Panc1 (cell line): ENCODE data around the gene HEMGN. TPM values are rescaled to one million over a fixed set of nuclear protein-coding genes. Genes with fewer than 3 reads are reported as not detected.

Experiments used
- ATAC-seq: fragments of 200-7000 bp; cut with Tn5 transposase; 2 replicates; pipeline ENCODE4 v1.9.1; 2020; ENCODE audit warnings: mild to moderate bottlenecking, moderate library complexity
- BruUV-seq: library from RNA; stranded (reverse); fragments of 400-500 nt; replicated peaks from 2 replicates; lab custom pipeline; 2021; lab: Mats Ljungman, UMichigan
- CTCF ChIA-PET: fragments of 300-600 bp; sonication (Branson Sonifier 250); formaldehyde crosslinking; loops from one replicate; lab custom pipeline; 2022; ENCODE audit warnings: antibody characterized with exemption; lab: Charles Lee
- POLR2A ChIA-PET: fragments of 300-600 bp; sonication (Branson Sonifier 250); formaldehyde crosslinking; loops from one replicate; lab custom pipeline; 2022; ENCODE audit warnings: antibody characterized with exemption; lab: Charles Lee
- DNase-seq: peaks from one replicate; pipeline ENCODE4 v3.0.0-alpha.2; 2010; ENCODE audit warnings: low read depth, low spot score
- H3K27ac ChIP-seq: 2 replicates; pipeline ENCODE4 v1.5.1; 2011; ENCODE audit warnings: mild to moderate bottlenecking, low read length, inconsistent platforms
- H3K27me3 ChIP-seq: fragments of 200-500 bp; sonication (Bioruptor generic); 2 replicates; pipeline ENCODE4 v1.6.0; 2014; ENCODE audit warnings: low read length, inconsistent platforms; ENCODE audit not compliant: control insufficient read depth, insufficient read depth
- H3K36me3 ChIP-seq: fragments of 200-500 bp; sonication (Bioruptor generic); 2 replicates; pipeline ENCODE4 v1.5.1; 2014; ENCODE audit warnings: inconsistent platforms, mild to moderate bottlenecking, low read length, moderate library complexity; ENCODE audit not compliant: control insufficient read depth, insufficient read depth
- H3K4me1 ChIP-seq: 2 replicates; pipeline ENCODE4 v1.5.1; 2011; ENCODE audit warnings: inconsistent platforms, mild to moderate bottlenecking, low read length, moderate library complexity; ENCODE audit not compliant: control insufficient read depth, insufficient read depth
- H3K4me3 ChIP-seq, 2 experiments: 2 replicates each; pipeline ENCODE4 v1.5.1; 2011 to 2012; ENCODE audit warnings: low read depth in 2 of 2, low read length in 2 of 2, mild to moderate bottlenecking in 2 of 2, inconsistent platforms in 1 of 2, moderate library complexity in 1 of 2
- H3K9me3 ChIP-seq: fragments of 200-500 bp; sonication (Bioruptor generic); 2 replicates; pipeline ENCODE4 v1.5.1; 2014; ENCODE audit warnings: low read depth, mild to moderate bottlenecking, inconsistent platforms, low read length, moderate library complexity; ENCODE audit not compliant: control insufficient read depth, insufficient read depth
- CTCF ChIP-seq: fragments of 450-650 bp; IDR thresholded peaks from 2 replicates; pipeline ENCODE4 v1.5.1; 2017; ENCODE audit warnings: mild to moderate bottlenecking
- POLR2AphosphoS5 ChIP-seq: IDR thresholded peaks from 2 replicates; pipeline ENCODE4 v1.6.1; 2012; ENCODE audit warnings: mild to moderate bottlenecking, low read depth, low read length, moderate library complexity
- SIN3A ChIP-seq: IDR thresholded peaks from 2 replicates; pipeline ENCODE4 v1.6.1; 2012; ENCODE audit warnings: low read depth, mild to moderate bottlenecking, low read length, moderate library complexity, borderline replicate concordance; ENCODE audit not compliant: insufficient read depth
- TCF7L2 ChIP-seq: IDR thresholded peaks from 2 replicates; pipeline ENCODE4 v1.6.1; 2011; ENCODE audit warnings: mild to moderate bottlenecking, low read depth, low read length, inconsistent platforms
- in situ Hi-C: cut with HindIII; loops from 2 replicates; pipeline ENCODE4 v1.10.0; 2016; ENCODE audit warnings: low sequenced_read_pairs, low pct_unique_long_range_greater_than_20kb
- intact Hi-C: fragments of 100-400 bp; cut with micrococcal nuclease; formaldehyde crosslinking; loops from one replicate; pipeline ENCODE4 v1.10.0; 2022; ENCODE audit not compliant: unreplicated experiment
- total RNA-seq: library from RNA; stranded (reverse); gene quantifications from one replicate; pipeline ENCODE4 v1.2.1, GENCODE V29; 2021; ENCODE audit not compliant: unreplicated experiment
- TF ChIP-seq, protein P1 (sequence below), 2 experiments: IDR thresholded peaks; 2 replicates each; pipeline ENCODE4 v1.6.1; 2011 to 2012; ENCODE audit warnings: low read depth in 2 of 2, control low read depth in 1 of 2, low read length in 1 of 2, mild to moderate bottlenecking in 1 of 2, moderate library complexity in 1 of 2; ENCODE audit not compliant: insufficient read depth in 1 of 2

The HEMGN gene
- total RNA-seq, 1 experiment from 2014 or later = not detected

DNA sequence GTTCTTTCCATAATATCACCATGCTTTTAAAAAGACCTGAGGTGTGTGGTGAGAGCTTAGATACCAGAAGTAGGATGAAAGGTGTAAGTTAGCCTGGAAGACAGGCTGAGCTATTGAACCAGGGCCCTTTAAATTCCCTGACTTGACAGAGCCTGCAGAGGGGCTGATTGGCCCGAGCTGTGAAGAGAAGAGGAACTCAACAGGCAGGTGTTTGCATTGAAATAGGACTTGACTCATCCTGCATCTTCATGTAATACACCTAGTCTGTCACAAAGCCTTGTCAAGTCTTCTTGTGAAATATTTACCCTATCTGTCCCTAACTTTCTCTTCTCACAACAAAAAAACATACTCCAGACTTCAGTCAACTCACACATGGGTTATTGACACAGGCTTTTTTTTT lies 28.5 kb upstream of the HEMGN start:
- DNase-seq = no peak
- Histone ChIP-seq H3K4me1 (no peaks in the 10 kb centered on the region), H3K36me3 (no peaks in the 10 kb centered on the region), H3K9me3 (no peaks in the 10 kb centered on the region), H3K27ac (no peak overlapping the region), H3K4me3 (no peak overlapping the region), H3K27me3 (no peaks in the 10 kb centered on the region)
- intact Hi-C loops (no loop called here), in situ Hi-C loops (no loop called here)
- no TSS peak for BruUV-seq
- no peak for ATAC-seq
- ChIA-PET CTCF (no interaction called here), POLR2A (no interaction called here)
- no peak for TF ChIP-seq SIN3A
- TF ChIP-seq, protein P1, sequence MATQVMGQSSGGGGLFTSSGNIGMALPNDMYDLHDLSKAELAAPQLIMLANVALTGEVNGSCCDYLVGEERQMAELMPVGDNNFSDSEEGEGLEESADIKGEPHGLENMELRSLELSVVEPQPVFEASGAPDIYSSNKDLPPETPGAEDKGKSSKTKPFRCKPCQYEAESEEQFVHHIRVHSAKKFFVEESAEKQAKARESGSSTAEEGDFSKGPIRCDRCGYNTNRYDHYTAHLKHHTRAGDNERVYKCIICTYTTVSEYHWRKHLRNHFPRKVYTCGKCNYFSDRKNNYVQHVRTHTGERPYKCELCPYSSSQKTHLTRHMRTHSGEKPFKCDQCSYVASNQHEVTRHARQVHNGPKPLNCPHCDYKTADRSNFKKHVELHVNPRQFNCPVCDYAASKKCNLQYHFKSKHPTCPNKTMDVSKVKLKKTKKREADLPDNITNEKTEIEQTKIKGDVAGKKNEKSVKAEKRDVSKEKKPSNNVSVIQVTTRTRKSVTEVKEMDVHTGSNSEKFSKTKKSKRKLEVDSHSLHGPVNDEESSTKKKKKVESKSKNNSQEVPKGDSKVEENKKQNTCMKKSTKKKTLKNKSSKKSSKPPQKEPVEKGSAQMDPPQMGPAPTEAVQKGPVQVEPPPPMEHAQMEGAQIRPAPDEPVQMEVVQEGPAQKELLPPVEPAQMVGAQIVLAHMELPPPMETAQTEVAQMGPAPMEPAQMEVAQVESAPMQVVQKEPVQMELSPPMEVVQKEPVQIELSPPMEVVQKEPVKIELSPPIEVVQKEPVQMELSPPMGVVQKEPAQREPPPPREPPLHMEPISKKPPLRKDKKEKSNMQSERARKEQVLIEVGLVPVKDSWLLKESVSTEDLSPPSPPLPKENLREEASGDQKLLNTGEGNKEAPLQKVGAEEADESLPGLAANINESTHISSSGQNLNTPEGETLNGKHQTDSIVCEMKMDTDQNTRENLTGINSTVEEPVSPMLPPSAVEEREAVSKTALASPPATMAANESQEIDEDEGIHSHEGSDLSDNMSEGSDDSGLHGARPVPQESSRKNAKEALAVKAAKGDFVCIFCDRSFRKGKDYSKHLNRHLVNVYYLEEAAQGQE (IDR thresholded peaks at IDR 0.05; ENCODE audit: insufficient read depth in 1 of 2, low read depth in 2 of 2, low read length in 1 of 2) = no peak

DNA sequence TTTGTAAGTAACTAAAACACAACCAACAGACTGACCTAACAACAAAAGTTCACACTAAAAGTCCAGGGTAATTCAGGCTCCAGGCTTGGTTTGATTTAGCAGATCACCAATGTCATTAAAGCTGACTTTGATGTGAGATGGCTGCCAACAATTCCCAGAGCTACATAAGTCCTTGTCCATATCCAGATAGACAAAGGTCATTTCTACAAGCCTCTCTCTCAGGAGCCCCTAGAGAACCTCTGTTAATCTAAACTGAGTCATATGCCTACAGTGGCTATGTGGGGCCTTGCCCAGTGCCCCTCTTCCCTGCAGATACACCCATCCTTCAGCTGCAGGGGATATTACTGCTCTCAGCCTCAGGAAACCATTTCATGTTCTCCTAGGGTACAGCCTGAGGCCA lies 26.9 kb upstream of the HEMGN start:
- DNase-seq (no peak), ATAC-seq (no peak)
- no peak for TF ChIP-seq TCF7L2
- no TSS peak for BruUV-seq
- in situ Hi-C loops = no loop called here
- H3K27ac ChIP-seq = no peak overlapping the region
- H3K4me3 ChIP-seq = no peak overlapping the region
- ChIA-PET POLR2A (interaction anchor here (0.7 kb wide), 1 partner anchor 133 kb away, joined by 4 read pairs; no protein-coding TSS in a partner anchor), CTCF (no interaction called here)
- H3K9me3 ChIP-seq = no peaks in the 10 kb centered on the region
- no peaks in the 10 kb centered on the region for H3K27me3 ChIP-seq
- intact Hi-C loops = no loop called here
- no peaks in the 10 kb centered on the region for H3K4me1 ChIP-seq
- no peaks in the 10 kb centered on the region for H3K36me3 ChIP-seq

DNA sequence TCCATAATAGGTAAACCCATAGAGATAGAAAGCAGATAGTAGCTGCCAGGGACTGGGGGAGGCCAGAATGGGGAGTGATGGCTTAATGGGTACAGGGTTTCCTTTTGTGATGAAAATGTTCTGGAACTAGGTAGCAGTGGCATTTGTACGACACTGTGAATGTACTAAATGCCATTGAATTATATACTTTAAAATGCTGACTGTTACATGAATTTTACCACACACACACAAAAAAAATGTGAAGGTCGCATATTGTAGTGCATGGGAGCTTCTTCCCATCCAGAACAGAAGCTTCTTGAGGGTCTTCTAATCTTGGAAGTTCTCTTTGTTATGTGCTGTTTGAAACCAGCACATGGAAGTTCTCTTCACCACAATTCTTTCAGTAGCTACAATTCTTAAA lies 25.3 kb upstream of the HEMGN start:
- no peaks in the 10 kb centered on the region for H3K4me1 ChIP-seq
- ChIA-PET CTCF (no interaction called here), POLR2A (no interaction called here)
- no peaks in the 10 kb centered on the region for H3K36me3 ChIP-seq
- in situ Hi-C loops = no loop called here
- intact Hi-C loops = no loop called here
- H3K27me3 ChIP-seq = no peaks in the 10 kb centered on the region
- ATAC-seq = no peak
- TF ChIP-seq, protein P1 (IDR thresholded peaks at IDR 0.05; ENCODE audit: insufficient read depth in 1 of 2, low read depth in 2 of 2, low read length in 1 of 2) = no peak
- TF ChIP-seq TCF7L2 (no peak), CTCF (no peak), SIN3A (no peak), POLR2AphosphoS5 (no peak)
- no peak for DNase-seq
- no TSS peak for BruUV-seq
- no peak overlapping the region for H3K27ac ChIP-seq
- no peak overlapping the region for H3K4me3 ChIP-seq
- no peaks in the 10 kb centered on the region for H3K9me3 ChIP-seq
